ENCODE data around the gene DRG2.

The DRG2 gene

GRCh38 chr17:18074566-18075272 lies 13.0 kb upstream of the DRG2 start:
- no peak overlapping the region for H3K4me3 ChIP-seq (ENCODE audit: low read depth, low read length)

- no peak overlapping the region for H3K4me3 ChIP-seq (ENCODE audit: low read depth, low read length)
Observed at GRCh38 chr17:18076936-18077335, 10.8 kb upstream of the DRG2 start.

GRCh38 chr17:18079543-18079942 lies 8.2 kb upstream of the DRG2 start:
- no peak overlapping the region for H3K4me3 ChIP-seq (ENCODE audit: low read depth, low read length)

GRCh38 chr17:18084256-18084655 lies 3.5 kb upstream of the DRG2 start:
- H3K4me3 ChIP-seq (ENCODE audit: low read depth, low read length): no peak overlapping the region

- H3K4me3 ChIP-seq (ENCODE audit: low read depth, low read length): no peak overlapping the region
Observed at GRCh38 chr17:18089613-18090012, 1.9 kb downstream of the DRG2 start.

- H3K4me3 ChIP-seq (ENCODE audit: low read depth, low read length): no peak overlapping the region
Observed at GRCh38 chr17:18093616-18094408, 6.1 kb downstream of the DRG2 start.

GRCh38 chr17:18094409-18094807 lies 6.7 kb downstream of the DRG2 start:
- H3K4me3 ChIP-seq (ENCODE audit: low read depth, low read length): no peak overlapping the region

- no peak overlapping the region for H3K4me3 ChIP-seq (ENCODE audit: low read depth, low read length)
Observed at GRCh38 chr17:18099516-18099915, 11.8 kb downstream of the DRG2 start.

- no peak overlapping the region for H3K4me3 ChIP-seq (ENCODE audit: low read depth, low read length)
Observed at GRCh38 chr17:18100616-18101015, 12.9 kb downstream of the DRG2 start.

GRCh38 chr17:18101828-18102227 lies 14.1 kb downstream of the DRG2 start:
- H3K4me3 ChIP-seq (ENCODE audit: low read depth, low read length): no peak overlapping the region

GRCh38 chr17:18102640-18103039 lies 14.9 kb downstream of the DRG2 start:
- H3K4me3 ChIP-seq (ENCODE audit: low read depth, low read length): no peak overlapping the region

- H3K4me3 ChIP-seq (ENCODE audit: low read depth, low read length): no peak overlapping the region
Observed at GRCh38 chr17:18105027-18105426, 17.3 kb downstream of the DRG2 start.

- no peak overlapping the region for H3K4me3 ChIP-seq (ENCODE audit: low read depth, low read length)
Observed at GRCh38 chr17:18105595-18105994, 17.8 kb downstream of the DRG2 start.

- no peak overlapping the region for H3K4me3 ChIP-seq (ENCODE audit: low read depth, low read length)
Observed at GRCh38 chr17:18106211-18106610, 18.5 kb downstream of the DRG2 start.

- H3K4me3 ChIP-seq (ENCODE audit: low read depth, low read length): no peak overlapping the region
Observed at GRCh38 chr17:18107061-18107790, 19.5 kb downstream of the DRG2 start.

- no peak overlapping the region for H3K4me3 ChIP-seq (ENCODE audit: low read depth, low read length)
Observed at GRCh38 chr17:18107971-18108370, 20.2 kb downstream of the DRG2 start.

- H3K4me3 ChIP-seq (ENCODE audit: low read depth, low read length): no peak within 1 kb of the TSS
Observed at GRCh38 chr17:18108401-18109312, 20.9 kb downstream of the DRG2 start, which contains the start of gene MYO15A. MYO15A (plus strand) TSS chr17:18108756; CDS start chr17:18118801, 10,045 bp downstream.

- no peak overlapping the region for H3K4me3 ChIP-seq (ENCODE audit: low read depth, low read length)
Observed at GRCh38 chr17:18109935-18110485, 22.3 kb downstream of the DRG2 start.

GRCh38 chr17:18110636-18111145 lies 22.9 kb downstream of the DRG2 start:
- no peak overlapping the region for H3K4me3 ChIP-seq (ENCODE audit: low read depth, low read length)

- no peak overlapping the region for H3K4me3 ChIP-seq (ENCODE audit: low read depth, low read length)
Observed at GRCh38 chr17:18111330-18111971, 23.7 kb downstream of the DRG2 start.

Data from iPS-11a (cell line).